Liver (tissue), 3 donors: Measurements from ENCODE around the gene LGALS8.

Experiments used
- ATF3 ChIP-seq: IDR thresholded peaks from 2 replicates; pipeline ENCODE4 v1.6.1; 2016; ENCODE audit warnings: antibody characterized with exemption
- EGR1 ChIP-seq, 2 donors: IDR thresholded peaks; 2 replicates each; pipeline ENCODE4 v1.6.1; 2016 to 2018; ENCODE audit warnings: antibody characterized with exemption in 2 of 2, low read depth in 2 of 2
- HNF4G ChIP-seq: IDR thresholded peaks from 2 replicates; pipeline ENCODE4 v1.6.1; 2016; ENCODE audit warnings: antibody characterized with exemption
- JUND ChIP-seq, 2 donors: IDR thresholded peaks; 2 replicates each; pipeline ENCODE4 v1.6.1; 2016; ENCODE audit warnings: antibody characterized with exemption in 2 of 2
- MAX ChIP-seq: IDR thresholded peaks from 2 replicates; pipeline ENCODE4 v1.6.1; 2016; ENCODE audit warnings: antibody characterized with exemption
- RAD21 ChIP-seq, 2 donors: IDR thresholded peaks; 2 replicates each; pipeline ENCODE4 v1.6.1; 2016; ENCODE audit warnings: antibody characterized with exemption in 2 of 2, mild to moderate bottlenecking in 2 of 2
- SP1 ChIP-seq: IDR thresholded peaks from 2 replicates; pipeline ENCODE4 v1.6.1; 2018; ENCODE audit warnings: antibody characterized with exemption, mild to moderate bottlenecking
- YY1 ChIP-seq: IDR thresholded peaks from 2 replicates; pipeline ENCODE4 v1.6.1; 2016; ENCODE audit warnings: antibody characterized with exemption, mild to moderate bottlenecking
- TF ChIP-seq, protein P1 (sequence below): fragments of 150-350 bp; IDR thresholded peaks from 2 replicates; pipeline ENCODE4 v1.5.1; 2017; ENCODE audit warnings: improper control_type of control experiment, low read depth, low read length; ENCODE audit not compliant: missing input control
- TF ChIP-seq, protein P2 (sequence below): IDR thresholded peaks from 2 replicates; pipeline ENCODE4 v1.6.1; 2016; ENCODE audit warnings: antibody characterized with exemption, mild to moderate bottlenecking
- donor health status: healthy.
- donor health status: healthy.

DNA sequence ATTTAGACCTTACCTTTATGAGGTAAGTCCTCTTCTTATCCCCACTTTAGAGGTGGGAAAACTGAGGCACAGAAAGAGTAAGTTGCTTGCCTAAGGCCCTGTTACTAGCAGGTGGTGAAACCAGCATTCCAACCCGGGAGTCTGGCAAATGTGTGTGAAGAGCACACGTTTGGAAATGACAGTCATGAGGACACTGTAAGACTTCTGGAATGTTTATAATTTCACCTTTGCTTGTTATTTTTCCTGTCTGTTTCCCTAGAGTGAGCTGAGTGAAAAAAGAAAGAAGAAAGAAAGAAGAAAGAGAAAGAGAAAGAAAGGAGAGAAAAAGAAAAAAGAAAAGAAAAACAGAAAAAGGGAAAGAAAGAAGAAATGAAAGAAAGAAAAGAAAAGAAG lies 21.2 kb upstream of the LGALS8 start:
- TF ChIP-seq, protein P1, sequence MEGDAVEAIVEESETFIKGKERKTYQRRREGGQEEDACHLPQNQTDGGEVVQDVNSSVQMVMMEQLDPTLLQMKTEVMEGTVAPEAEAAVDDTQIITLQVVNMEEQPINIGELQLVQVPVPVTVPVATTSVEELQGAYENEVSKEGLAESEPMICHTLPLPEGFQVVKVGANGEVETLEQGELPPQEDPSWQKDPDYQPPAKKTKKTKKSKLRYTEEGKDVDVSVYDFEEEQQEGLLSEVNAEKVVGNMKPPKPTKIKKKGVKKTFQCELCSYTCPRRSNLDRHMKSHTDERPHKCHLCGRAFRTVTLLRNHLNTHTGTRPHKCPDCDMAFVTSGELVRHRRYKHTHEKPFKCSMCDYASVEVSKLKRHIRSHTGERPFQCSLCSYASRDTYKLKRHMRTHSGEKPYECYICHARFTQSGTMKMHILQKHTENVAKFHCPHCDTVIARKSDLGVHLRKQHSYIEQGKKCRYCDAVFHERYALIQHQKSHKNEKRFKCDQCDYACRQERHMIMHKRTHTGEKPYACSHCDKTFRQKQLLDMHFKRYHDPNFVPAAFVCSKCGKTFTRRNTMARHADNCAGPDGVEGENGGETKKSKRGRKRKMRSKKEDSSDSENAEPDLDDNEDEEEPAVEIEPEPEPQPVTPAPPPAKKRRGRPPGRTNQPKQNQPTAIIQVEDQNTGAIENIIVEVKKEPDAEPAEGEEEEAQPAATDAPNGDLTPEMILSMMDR, result no peak
- TF ChIP-seq YY1 (no peak), JUND (IDR thresholded peaks at IDR 0.05) (no peak), MAX (no peak), SP1 (no peak), ATF3 (no peak), RAD21 (IDR thresholded peaks at IDR 0.05) (no peak), EGR1 (IDR thresholded peaks at IDR 0.05; ENCODE audit: low read depth in 2 of 2) (no peak), HNF4G (no peak)
- TF ChIP-seq, protein P2, sequence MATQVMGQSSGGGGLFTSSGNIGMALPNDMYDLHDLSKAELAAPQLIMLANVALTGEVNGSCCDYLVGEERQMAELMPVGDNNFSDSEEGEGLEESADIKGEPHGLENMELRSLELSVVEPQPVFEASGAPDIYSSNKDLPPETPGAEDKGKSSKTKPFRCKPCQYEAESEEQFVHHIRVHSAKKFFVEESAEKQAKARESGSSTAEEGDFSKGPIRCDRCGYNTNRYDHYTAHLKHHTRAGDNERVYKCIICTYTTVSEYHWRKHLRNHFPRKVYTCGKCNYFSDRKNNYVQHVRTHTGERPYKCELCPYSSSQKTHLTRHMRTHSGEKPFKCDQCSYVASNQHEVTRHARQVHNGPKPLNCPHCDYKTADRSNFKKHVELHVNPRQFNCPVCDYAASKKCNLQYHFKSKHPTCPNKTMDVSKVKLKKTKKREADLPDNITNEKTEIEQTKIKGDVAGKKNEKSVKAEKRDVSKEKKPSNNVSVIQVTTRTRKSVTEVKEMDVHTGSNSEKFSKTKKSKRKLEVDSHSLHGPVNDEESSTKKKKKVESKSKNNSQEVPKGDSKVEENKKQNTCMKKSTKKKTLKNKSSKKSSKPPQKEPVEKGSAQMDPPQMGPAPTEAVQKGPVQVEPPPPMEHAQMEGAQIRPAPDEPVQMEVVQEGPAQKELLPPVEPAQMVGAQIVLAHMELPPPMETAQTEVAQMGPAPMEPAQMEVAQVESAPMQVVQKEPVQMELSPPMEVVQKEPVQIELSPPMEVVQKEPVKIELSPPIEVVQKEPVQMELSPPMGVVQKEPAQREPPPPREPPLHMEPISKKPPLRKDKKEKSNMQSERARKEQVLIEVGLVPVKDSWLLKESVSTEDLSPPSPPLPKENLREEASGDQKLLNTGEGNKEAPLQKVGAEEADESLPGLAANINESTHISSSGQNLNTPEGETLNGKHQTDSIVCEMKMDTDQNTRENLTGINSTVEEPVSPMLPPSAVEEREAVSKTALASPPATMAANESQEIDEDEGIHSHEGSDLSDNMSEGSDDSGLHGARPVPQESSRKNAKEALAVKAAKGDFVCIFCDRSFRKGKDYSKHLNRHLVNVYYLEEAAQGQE, result no peak
